SK-N-SH (cell line): ENCODE results near the gene TSPYL1.

ENCODE experiments used
- CTCF ChIP-seq: fragments of 200-600 bp; sonication (generic); IDR thresholded peaks from 2 replicates; pipeline ENCODE4 v1.6.1; 2017; ENCODE audit warnings: antibody characterized with exemption, mild to moderate bottlenecking, moderate library complexity
- EP300 ChIP-seq, 2 experiments: IDR thresholded peaks; 2 replicates each; pipeline versions ENCODE4 v1.4.0 to v1.6.1; 2012; ENCODE audit warnings: borderline replicate concordance in 1 of 2, low read depth in 1 of 2, low read length in 1 of 2
- MAX ChIP-seq: IDR thresholded peaks from 2 replicates; pipeline ENCODE4 v1.4.0; 2012; ENCODE audit warnings: low read depth
- POLR2AphosphoS5 ChIP-seq: IDR thresholded peaks from 2 replicates; pipeline ENCODE4 v1.6.1; 2012; ENCODE audit warnings: low read depth, low read length
- RAD21 ChIP-seq: IDR thresholded peaks from 2 replicates; pipeline ENCODE4 v1.6.1; 2012; ENCODE audit warnings: mild to moderate bottlenecking, low read length
- YY1 ChIP-seq: IDR thresholded peaks from 2 replicates; pipeline ENCODE4 v1.4.0; 2012; ENCODE audit warnings: low read depth, mild to moderate bottlenecking
- ZBTB33 ChIP-seq: IDR thresholded peaks from 2 replicates; pipeline ENCODE4 v1.4.0; 2012; ENCODE audit warnings: low read depth, borderline replicate concordance

DNA sequence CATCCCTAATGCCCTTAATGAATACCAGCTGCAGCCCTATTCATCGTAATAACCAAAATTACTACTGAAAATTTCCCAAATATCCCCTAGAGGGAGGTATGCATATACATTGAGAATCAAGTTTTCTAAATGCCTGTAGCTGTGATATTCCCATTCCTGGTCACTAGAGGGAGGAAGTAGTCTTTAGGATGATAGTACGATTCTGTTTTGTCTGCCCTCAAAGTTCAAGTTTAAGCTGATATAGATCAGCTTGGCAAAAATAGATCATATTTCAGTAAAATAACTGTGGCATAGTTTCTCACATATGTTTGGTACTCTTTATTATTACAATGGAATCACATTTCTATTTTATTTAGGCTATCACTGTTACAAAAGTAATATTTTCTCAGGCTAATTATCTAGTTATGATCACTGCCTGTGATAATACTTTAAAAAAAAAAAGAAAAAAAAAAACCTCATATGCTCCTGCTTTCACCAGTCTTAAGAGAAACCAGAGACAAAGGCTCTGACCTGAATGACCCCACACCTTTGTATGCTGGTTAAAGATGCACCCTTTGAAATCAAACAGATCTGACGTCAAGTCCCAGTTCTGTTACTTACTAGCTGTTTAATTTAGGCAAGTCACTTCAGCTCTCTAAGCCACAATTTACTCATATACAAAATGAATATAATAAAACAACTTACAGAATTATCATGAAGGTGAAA lies 11.0 kb downstream of the TSPYL1 start:
- TF ChIP-seq CTCF (peak; percentile 95), ZBTB33 (no peak), EP300 (IDR thresholded peaks at IDR 0.05; ENCODE audit: borderline replicate concordance in 1 of 2, low read depth in 1 of 2, low read length in 1 of 2) (peak in 1 of 2 experiments; percentile 20; a peak in 1 of 4 replicates), POLR2AphosphoS5 (no peak), YY1 (no peak), RAD21 (peak; percentile 84), MAX (no peak)
